IMR-90 (cell line): ENCODE results near the gene TMOD2. TPM values are rescaled to one million over a fixed set of nuclear protein-coding genes. Genes with fewer than 3 reads are reported as not detected.

Experiments
- ATAC-seq: fragments of 200-7000 bp; cut with Tn5 transposase; 2 replicates; pipeline ENCODE4 v1.9.1; 2020; ENCODE audit warnings: low read depth, mild to moderate bottlenecking, moderate library complexity
- BruUV-seq: library from RNA; stranded (reverse); fragments of 400-500 nt; replicated peaks from 2 replicates; lab custom pipeline; 2021; lab: Mats Ljungman, UMichigan
- CTCF ChIA-PET: fragments of 300-600 bp; formaldehyde crosslinking; extraction: SDS; loops from one replicate; lab custom pipeline; 2021; ENCODE audit warnings: antibody characterized with exemption; lab: Yijun Ruan, JAX
- POLR2A ChIA-PET: fragments of 300-600 bp; sonication (Branson Sonifier 250); formaldehyde crosslinking; loops from one replicate; lab custom pipeline; 2022; ENCODE audit warnings: antibody characterized with exemption; ENCODE audit not compliant: unreplicated experiment; lab: Charles Lee
- DNase-seq: peaks from one replicate; pipeline ENCODE4 v3.0.0; 2013
- H2AFZ ChIP-seq: replicated peaks from 2 replicates; pipeline ENCODE3; 2013; ENCODE audit warnings: low read length, mild to moderate bottlenecking; ENCODE audit not compliant: poor library complexity
- H2AK5ac ChIP-seq: 2 replicates; pipeline ENCODE4 v1.6.1; 2013; ENCODE audit warnings: low read depth, low read length, inconsistent platforms
- H2AK9ac ChIP-seq: replicated peaks from 2 replicates; pipeline ENCODE3; 2013; ENCODE audit warnings: mild to moderate bottlenecking, low read depth, low read length, moderate library complexity; ENCODE audit not compliant: poor library complexity
- H2BK120ac ChIP-seq: 2 replicates; pipeline ENCODE4 v1.6.1; 2013; ENCODE audit warnings: low read depth, low read length, inconsistent platforms
- H2BK15ac ChIP-seq: 3 replicates; pipeline ENCODE4 v1.6.1; 2013; ENCODE audit warnings: low read depth, low read length, inconsistent platforms
- H2BK20ac ChIP-seq: 2 replicates; pipeline ENCODE4 v1.6.1; 2013; ENCODE audit warnings: low read depth, mild to moderate bottlenecking, inconsistent platforms, low read length, moderate library complexity
- H2BK5ac ChIP-seq: 2 replicates; pipeline ENCODE4 v1.6.1; 2013; ENCODE audit warnings: mild to moderate bottlenecking, low read depth, low read length, inconsistent platforms; ENCODE audit not compliant: poor library complexity, severe bottlenecking
- H3K14ac ChIP-seq: replicated peaks from 2 replicates; pipeline ENCODE4 v1.6.1; 2013; ENCODE audit warnings: low read depth, low read length, inconsistent platforms
- H3K18ac ChIP-seq: 2 replicates; pipeline ENCODE4 v1.6.1; 2013; ENCODE audit warnings: low read depth, low read length, control low read depth
- H3K23ac ChIP-seq: 2 replicates; pipeline ENCODE4 v1.6.1; 2013; ENCODE audit warnings: low read depth, low read length, inconsistent platforms
- H3K27ac ChIP-seq: 2 replicates; pipeline ENCODE4 v1.5.1; 2013; ENCODE audit warnings: mild to moderate bottlenecking, control low read depth, low read length; ENCODE audit not compliant: insufficient read depth
- H3K27me3 ChIP-seq: 2 replicates; pipeline ENCODE4 v1.6.1; 2013; ENCODE audit warnings: low read length; ENCODE audit not compliant: control insufficient read depth, insufficient read depth
- H3K36me3 ChIP-seq: 2 replicates; pipeline ENCODE4 v1.6.1; 2013; ENCODE audit warnings: low read length, mixed read lengths; ENCODE audit not compliant: control insufficient read depth, insufficient read depth
- H3K4ac ChIP-seq: 2 replicates; pipeline ENCODE4 v1.6.1; 2013; ENCODE audit warnings: low read depth, low read length, inconsistent platforms
- H3K4me1 ChIP-seq: 2 replicates; pipeline ENCODE4 v1.6.1; 2013; ENCODE audit warnings: low read length, mixed read lengths; ENCODE audit not compliant: control insufficient read depth, insufficient read depth
- H3K4me2 ChIP-seq: 2 replicates; pipeline ENCODE4 v1.6.1; 2013; ENCODE audit warnings: low read depth, mild to moderate bottlenecking, control low read depth, low read length, moderate library complexity
- H3K4me3 ChIP-seq: 2 replicates; pipeline ENCODE4 v1.5.1; 2013; ENCODE audit warnings: low read depth, mild to moderate bottlenecking, control low read depth, low read length, moderate library complexity; ENCODE audit not compliant: insufficient read depth
- H3K56ac ChIP-seq: 2 replicates; pipeline ENCODE4 v1.6.1; 2013; ENCODE audit warnings: low read length, inconsistent platforms; ENCODE audit not compliant: insufficient read depth; ENCODE audit errors: extremely low read depth
- H3K79me1 ChIP-seq, 2 experiments: 2 replicates each; pipeline ENCODE4 v1.6.1; 2013; ENCODE audit warnings: low read length in 2 of 2, inconsistent platforms in 1 of 2, low read depth in 1 of 2
- H3K9ac ChIP-seq: 2 replicates; pipeline ENCODE4 v1.6.1; 2013; ENCODE audit warnings: low read depth, low read length, control low read depth
- H3K9me1 ChIP-seq: 2 replicates; pipeline ENCODE4 v1.6.1; 2013; ENCODE audit warnings: low read length, inconsistent platforms; ENCODE audit not compliant: insufficient read depth
- H3K9me3 ChIP-seq: 2 replicates; pipeline ENCODE4 v1.6.1; 2013; ENCODE audit warnings: low read length; ENCODE audit not compliant: control insufficient read depth, insufficient read depth
- H4K20me1 ChIP-seq: 2 replicates; pipeline ENCODE4 v1.6.1; 2013; ENCODE audit warnings: low read length, inconsistent platforms; ENCODE audit not compliant: insufficient read depth
- H4K5ac ChIP-seq: 2 replicates; pipeline ENCODE4 v1.6.1; 2013; ENCODE audit warnings: mild to moderate bottlenecking, low read depth, low read length, control low read depth
- H4K8ac ChIP-seq, 2 experiments: 2 replicates each; pipeline ENCODE4 v1.6.1; 2013; ENCODE audit warnings: low read depth in 2 of 2, low read length in 2 of 2, control low read depth in 1 of 2, inconsistent platforms in 1 of 2
- H4K91ac ChIP-seq: 2 replicates; pipeline ENCODE4 v1.6.1; 2013; ENCODE audit warnings: low read depth, low read length, inconsistent platforms; ENCODE audit not compliant: insufficient read depth
- BHLHE40 ChIP-seq: fragments of 150-350 bp; IDR thresholded peaks from 2 replicates; pipeline ENCODE4 v1.6.1; 2016; ENCODE audit warnings: mild to moderate bottlenecking, low read depth, low read length
- CEBPB ChIP-seq: IDR thresholded peaks from 2 replicates; pipeline ENCODE4 v1.6.1; 2012; ENCODE audit warnings: low read depth, low read length, improper control_type of control experiment
- CHD1 ChIP-seq: IDR thresholded peaks from 2 replicates; pipeline ENCODE4 v1.6.1; 2012; ENCODE audit warnings: low read depth, low read length, improper control_type of control experiment
- CTCF ChIP-seq: conservative IDR thresholded peaks from 2 replicates; pipeline ENCODE4 v1.5.1; 2012; ENCODE audit warnings: mild to moderate bottlenecking, low read depth, low read length, improper control_type of control experiment
- FOS ChIP-seq: fragments of 150-350 bp; IDR thresholded peaks from 2 replicates; pipeline ENCODE4 v1.6.1; 2016; ENCODE audit warnings: low read depth, low read length
- MAFK ChIP-seq: IDR thresholded peaks from 2 replicates; pipeline ENCODE4 v1.6.1; 2012; ENCODE audit warnings: low read depth, low read length, improper control_type of control experiment
- MXI1 ChIP-seq: IDR thresholded peaks from 2 replicates; pipeline ENCODE4 v1.6.1; 2012; ENCODE audit warnings: low read depth, mild to moderate bottlenecking, low read length, moderate library complexity, borderline replicate concordance
- NFE2L2 ChIP-seq: fragments of 150-350 bp; IDR thresholded peaks from 2 replicates; pipeline ENCODE4 v1.6.1; 2016; ENCODE audit warnings: low read depth, mild to moderate bottlenecking, low read length
- POLR2A ChIP-seq: IDR thresholded peaks from 2 replicates; pipeline ENCODE4 v1.6.1; 2012; ENCODE audit warnings: mild to moderate bottlenecking, low read depth, low read length
- RAD21 ChIP-seq: IDR thresholded peaks from 2 replicates; pipeline ENCODE4 v1.6.1; 2012; ENCODE audit warnings: low read length, improper control_type of control experiment
- RCOR1 ChIP-seq: IDR thresholded peaks from 2 replicates; pipeline ENCODE4 v1.6.1; 2012; ENCODE audit warnings: mild to moderate bottlenecking, low read length, improper control_type of control experiment; ENCODE audit not compliant: insufficient replicate concordance
- RFX5 ChIP-seq: IDR thresholded peaks from 2 replicates; pipeline ENCODE4 v1.8.0; 2012; ENCODE audit warnings: low read depth, mild to moderate bottlenecking, low read length, moderate library complexity
- SMC3 ChIP-seq: fragments of 150-350 bp; IDR thresholded peaks from 2 replicates; pipeline ENCODE4 v1.6.1; 2016; ENCODE audit warnings: low read depth, mild to moderate bottlenecking, antibody characterized with exemption, low read length, moderate library complexity
- USF2 ChIP-seq: fragments of 150-350 bp; IDR thresholded peaks from 2 replicates; pipeline ENCODE4 v1.6.1; 2017; ENCODE audit warnings: mild to moderate bottlenecking, antibody characterized with exemption, low read length, low read depth
- WGBS, 2 experiments: methylation state at CpG; one replicate each; pipeline versions ENCODE4 v1.1.5 to v1.1.7; 2013; ENCODE audit warnings: missing lambda C conversion rate in 2 of 2; ENCODE audit not compliant: insufficient read length in 1 of 2; ENCODE audit errors: extremely low coverage in 2 of 2; 5-methylcytosine and 5-hydroxymethylcytosine counted together
- dilution Hi-C: fragments of 300-500 bp; cut with HindIII; formaldehyde crosslinking; loops from one replicate; pipeline ENCODE4 v1.14.3; 2018; ENCODE audit warnings: low sequenced_read_pairs; ENCODE audit not compliant: unreplicated experiment
- in situ Hi-C: fragments of 300-500 bp; cut with MboI; formaldehyde crosslinking; loops from 3 replicates; pipeline ENCODE4 v1.14.3; 2019; ENCODE audit warnings: low sequenced_read_pairs, inconsistent platforms, mixed read lengths
- intact Hi-C: fragments of 100-400 bp; cut with micrococcal nuclease; formaldehyde crosslinking; loops from 2 replicates; pipeline ENCODE4 v1.10.0; 2022
- polyA plus RNA-seq, 3 experiments: library from polyadenylated mRNA; depleted of rRNA; stranded (reverse); fragments of >200 nt; gene quantifications; 2 replicates each; pipeline ENCODE4 v1.2.3, GENCODE V29; 2012; ENCODE audit warnings: low replicate concordance in 1 of 3
- total RNA-seq: library from RNA; depleted of rRNA; stranded (reverse); fragments of >200 nt; gene quantifications from 2 replicates; pipeline ENCODE4 v1.2.3, GENCODE V29; 2012
- TF ChIP-seq, protein P1 (sequence below): fragments of 150-350 bp; IDR thresholded peaks from 2 replicates; pipeline ENCODE4 v1.6.1; 2016; ENCODE audit warnings: low read depth, mild to moderate bottlenecking, low read length, moderate library complexity, borderline replicate concordance

The TMOD2 gene
- total and polyA plus RNA-seq, 2 of the 4 experiments (the other 2 are of a cell fraction), result 2.8 to 5.4 TPM

- DNase-seq, result no peak
- Histone ChIP-seq H2AK9ac (no peak overlapping the region), H2AFZ (no peak overlapping the region), H4K20me1 (no peaks in the 10 kb centered on the region), H3K18ac (no peak overlapping the region), H3K27ac (no peak overlapping the region), H3K36me3 (peaks cover 3% of the 10 kb centered on the region; the same call in 1 of the 2 replicates), H2BK20ac (no peak overlapping the region), H3K4me3 (no peak overlapping the region), H2BK15ac (no peak overlapping the region), H2BK120ac (no peak overlapping the region), H3K27me3 (no peaks in the 10 kb centered on the region), H3K4me1 (no peaks in the 10 kb centered on the region), H3K9ac (no peak overlapping the region), H3K56ac (no peak overlapping the region), H2AK5ac (no peak overlapping the region), H3K79me1 (no peaks in the 10 kb centered on the region; a peak in 2 of 4 replicates), H3K23ac (no peak overlapping the region), H3K4me2 (no peak overlapping the region), H2BK5ac (no peak overlapping the region), H3K9me1 (0 out of 2 replicates have a peak, but pooled peaks cover 6% of the 10 kb centered on the region), H3K9me3 (no peaks in the 10 kb centered on the region), H3K14ac (no peak overlapping the region), H3K4ac (no peak overlapping the region), H4K91ac (no peak overlapping the region), H4K5ac (no peak overlapping the region), H4K8ac (no peak overlapping the region)
- dilution Hi-C loops (no loop called here), in situ Hi-C loops (no loop called here), intact Hi-C loops (no loop called here)
- ATAC-seq, result no peak
- no TSS peak for BruUV-seq
- TF ChIP-seq MAFK (no peak), USF2 (no peak), SMC3 (no peak), CEBPB (no peak), CHD1 (no peak), POLR2A (no peak), RCOR1 (no peak), RFX5 (no peak), NFE2L2 (no peak), CTCF (no peak), RAD21 (no peak), MXI1 (no peak), FOS (no peak), BHLHE40 (no peak)
- TF ChIP-seq, protein P1, sequence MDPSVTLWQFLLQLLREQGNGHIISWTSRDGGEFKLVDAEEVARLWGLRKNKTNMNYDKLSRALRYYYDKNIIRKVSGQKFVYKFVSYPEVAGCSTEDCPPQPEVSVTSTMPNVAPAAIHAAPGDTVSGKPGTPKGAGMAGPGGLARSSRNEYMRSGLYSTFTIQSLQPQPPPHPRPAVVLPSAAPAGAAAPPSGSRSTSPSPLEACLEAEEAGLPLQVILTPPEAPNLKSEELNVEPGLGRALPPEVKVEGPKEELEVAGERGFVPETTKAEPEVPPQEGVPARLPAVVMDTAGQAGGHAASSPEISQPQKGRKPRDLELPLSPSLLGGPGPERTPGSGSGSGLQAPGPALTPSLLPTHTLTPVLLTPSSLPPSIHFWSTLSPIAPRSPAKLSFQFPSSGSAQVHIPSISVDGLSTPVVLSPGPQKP, result no peak
- CTCF ChIA-PET, result no interaction called here
- no CpG with 5 or more reads among the region's 1 CpG for WGBS, 2 experiments
- POLR2A ChIA-PET, result no interaction called here
Measured at GRCh38 chr15:51766341-51766740, 14.9 kb downstream of the TMOD2 start.
